OCI-LY7 (cell line): ENCODE results near the gene C13orf42. TPM values are rescaled to one million over a fixed set of nuclear protein-coding genes. Genes with fewer than 3 reads are reported as not detected.

Experiments
- BruUV-seq: library from RNA; stranded (reverse); fragments of 400-500 nt; replicated peaks from 2 replicates; lab custom pipeline; 2021; lab: Mats Ljungman, UMichigan
- CTCF ChIA-PET: fragments of 300-600 bp; sonication (Branson Sonifier 250); formaldehyde crosslinking; loops from one replicate; lab custom pipeline; 2022; ENCODE audit warnings: antibody characterized with exemption; ENCODE audit not compliant: unreplicated experiment; lab: Charles Lee
- POLR2A ChIA-PET: fragments of 300-600 bp; sonication (Branson Sonifier 250); formaldehyde crosslinking; loops from one replicate; lab custom pipeline; 2022; ENCODE audit warnings: antibody characterized with exemption; lab: Charles Lee
- DNase-seq: peaks from one replicate; pipeline ENCODE4 v3.0.0-alpha.2; 2015; ENCODE audit warnings: low spot score
- H2AFZ ChIP-seq: fragments of 200-600 bp; sonication (generic), shearing (Covaris generic); 2 replicates; pipeline ENCODE4 v1.6.1; 2014; ENCODE audit warnings: mild to moderate bottlenecking, antibody characterized with exemption, low read length, moderate library complexity
- H3K27ac ChIP-seq: fragments of 200-600 bp; sonication (generic); 2 replicates; pipeline ENCODE4 v1.5.1; 2014; ENCODE audit warnings: mixed run types, low read depth, mild to moderate bottlenecking, moderate library complexity, low read length, inconsistent platforms; ENCODE audit not compliant: poor library complexity, severe bottlenecking
- H3K36me3 ChIP-seq: fragments of 200-600 bp; sonication (generic); 2 replicates; pipeline ENCODE4 v1.6.1; 2014; ENCODE audit warnings: mild to moderate bottlenecking, antibody characterized with exemption, low read length, moderate library complexity, mixed read lengths; ENCODE audit not compliant: insufficient read depth
- H3K4me1 ChIP-seq: fragments of 200-600 bp; sonication (generic); 2 replicates; pipeline ENCODE4 v1.5.1; 2014; ENCODE audit warnings: mild to moderate bottlenecking, low read length; ENCODE audit not compliant: insufficient read depth, poor library complexity, severe bottlenecking
- H3K4me2 ChIP-seq: fragments of 200-600 bp; sonication (generic); 2 replicates; pipeline ENCODE4 v1.6.1; 2014; ENCODE audit warnings: mild to moderate bottlenecking, low read length
- H3K4me3 ChIP-seq: fragments of 200-600 bp; sonication (generic); 2 replicates; pipeline ENCODE4 v1.5.1; 2014; ENCODE audit warnings: mild to moderate bottlenecking, low read depth, low read length; ENCODE audit not compliant: poor library complexity, severe bottlenecking
- H3K79me2 ChIP-seq: fragments of 200-600 bp; sonication (generic); 2 replicates; pipeline ENCODE4 v1.6.1; 2016; ENCODE audit warnings: low read depth, mild to moderate bottlenecking, low read length, moderate library complexity, mixed read lengths; ENCODE audit not compliant: insufficient read depth
- H3K9me2 ChIP-seq: fragments of 200-600 bp; sonication (generic); 2 replicates; pipeline ENCODE4 v1.6.1; 2016; ENCODE audit warnings: mild to moderate bottlenecking, low read length, mixed read lengths; ENCODE audit not compliant: insufficient read depth
- H3K9me3 ChIP-seq: fragments of 200-600 bp; sonication (generic); 2 replicates; pipeline ENCODE4 v1.6.1; 2014; ENCODE audit warnings: mild to moderate bottlenecking, mixed run types, low read length, mixed read lengths
- H4K20me1 ChIP-seq: fragments of 200-600 bp; sonication (generic); 2 replicates; pipeline ENCODE4 v1.6.1; 2014; ENCODE audit warnings: mild to moderate bottlenecking, antibody characterized with exemption, low read length, moderate library complexity, mixed read lengths; ENCODE audit not compliant: insufficient read depth
- EZH2phosphoT487 ChIP-seq: fragments of 200-600 bp; sonication (generic); IDR thresholded peaks from 2 replicates; pipeline ENCODE4 v1.6.1; 2018; ENCODE audit warnings: low read depth, borderline replicate concordance, mild to moderate bottlenecking, mixed run types, antibody characterized with exemption, low read length, moderate library complexity, mixed read lengths
- intact Hi-C: fragments of 100-400 bp; cut with micrococcal nuclease; formaldehyde crosslinking; loops from one replicate; pipeline ENCODE4 v1.10.0; 2022; ENCODE audit not compliant: unreplicated experiment
- total RNA-seq, 2 experiments: library from RNA; depleted of rRNA in 1 of 2; stranded (reverse); fragments of >200 nt in 1 of 2; shearing (Covaris generic) in 1 of 2; gene quantifications; 2 replicates each; pipeline ENCODE4 v1.2.3, GENCODE V29; 2014 to 2022
- TF ChIP-seq, protein P1 (sequence below): fragments of 200-600 bp; sonication (generic); conservative IDR thresholded peaks from 2 replicates; pipeline ENCODE4 v1.5.1; 2014; ENCODE audit warnings: mild to moderate bottlenecking, antibody characterized with exemption, low read length, moderate library complexity, mixed read lengths

C13orf42 gene
- total RNA-seq, 2 experiments from 2014 or later = not detected

- no TSS peak for BruUV-seq
- no peaks in the 10 kb centered on the region for H3K36me3 ChIP-seq
- ChIA-PET CTCF (no interaction called here), POLR2A (no interaction called here)
- intact Hi-C loops = no loop called here
- no peak overlapping the region for H3K27ac ChIP-seq
- no peak for DNase-seq
- TF ChIP-seq EZH2phosphoT487 = no peak
- TF ChIP-seq, protein P1, sequence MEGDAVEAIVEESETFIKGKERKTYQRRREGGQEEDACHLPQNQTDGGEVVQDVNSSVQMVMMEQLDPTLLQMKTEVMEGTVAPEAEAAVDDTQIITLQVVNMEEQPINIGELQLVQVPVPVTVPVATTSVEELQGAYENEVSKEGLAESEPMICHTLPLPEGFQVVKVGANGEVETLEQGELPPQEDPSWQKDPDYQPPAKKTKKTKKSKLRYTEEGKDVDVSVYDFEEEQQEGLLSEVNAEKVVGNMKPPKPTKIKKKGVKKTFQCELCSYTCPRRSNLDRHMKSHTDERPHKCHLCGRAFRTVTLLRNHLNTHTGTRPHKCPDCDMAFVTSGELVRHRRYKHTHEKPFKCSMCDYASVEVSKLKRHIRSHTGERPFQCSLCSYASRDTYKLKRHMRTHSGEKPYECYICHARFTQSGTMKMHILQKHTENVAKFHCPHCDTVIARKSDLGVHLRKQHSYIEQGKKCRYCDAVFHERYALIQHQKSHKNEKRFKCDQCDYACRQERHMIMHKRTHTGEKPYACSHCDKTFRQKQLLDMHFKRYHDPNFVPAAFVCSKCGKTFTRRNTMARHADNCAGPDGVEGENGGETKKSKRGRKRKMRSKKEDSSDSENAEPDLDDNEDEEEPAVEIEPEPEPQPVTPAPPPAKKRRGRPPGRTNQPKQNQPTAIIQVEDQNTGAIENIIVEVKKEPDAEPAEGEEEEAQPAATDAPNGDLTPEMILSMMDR = no peak
- no peaks in the 10 kb centered on the region for H4K20me1 ChIP-seq
- H3K4me2 ChIP-seq = no peak overlapping the region
- H3K9me2 ChIP-seq = no peaks in the 10 kb centered on the region
- H3K4me1 ChIP-seq = no peaks in the 10 kb centered on the region
- no peaks in the 10 kb centered on the region for H3K79me2 ChIP-seq
- no peaks in the 10 kb centered on the region for H3K9me3 ChIP-seq
- H3K4me3 ChIP-seq = no peak overlapping the region
- H2AFZ ChIP-seq = no peak overlapping the region
These were observed 2.9 kb upstream of the C13orf42 start for GRCh38 chr13:51113969-51114368.

- intact Hi-C loops = no loop called here
- TF ChIP-seq, protein P1 = no peak
- no peak for TF ChIP-seq EZH2phosphoT487
- no peaks in the 10 kb centered on the region for H3K79me2 ChIP-seq
- ChIA-PET CTCF (no interaction called here), POLR2A (no interaction called here)
- no peak overlapping the region for H3K4me3 ChIP-seq
- no peak for DNase-seq
- no peaks in the 10 kb centered on the region for H3K9me2 ChIP-seq
- no peak overlapping the region for H3K27ac ChIP-seq
- no peaks in the 10 kb centered on the region for H3K4me1 ChIP-seq
- BruUV-seq = no TSS peak
- H3K9me3 ChIP-seq = no peaks in the 10 kb centered on the region
- H4K20me1 ChIP-seq = no peaks in the 10 kb centered on the region
- no peak overlapping the region for H2AFZ ChIP-seq
- no peaks in the 10 kb centered on the region for H3K36me3 ChIP-seq
- no peak overlapping the region for H3K4me2 ChIP-seq
These were observed 2.3 kb upstream of the C13orf42 start for GRCh38 chr13:51113186-51113881.

DNA sequence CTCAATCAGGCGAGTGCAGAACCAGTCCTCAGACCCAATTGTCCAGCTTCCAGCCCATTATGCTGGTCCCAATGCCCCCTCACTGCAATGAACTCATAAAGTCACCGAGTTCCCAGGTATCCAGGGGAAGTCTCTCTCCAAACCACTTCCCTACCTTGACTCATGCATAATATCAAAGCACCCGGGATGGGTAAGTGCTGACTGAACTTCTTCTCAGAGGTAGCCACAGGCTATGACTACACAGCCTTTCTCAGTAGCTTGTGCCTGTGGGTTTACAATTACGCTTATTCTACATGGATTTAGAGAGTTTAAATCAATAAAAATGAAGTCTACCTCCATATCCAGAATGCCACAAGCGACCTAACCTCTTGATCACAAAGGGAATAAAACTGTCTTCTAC, 1.7 kb upstream of the C13orf42 start:
- Histone ChIP-seq H2AFZ (no peak overlapping the region), H3K27ac (no peak overlapping the region), H3K4me3 (no peak overlapping the region), H3K79me2 (no peaks in the 10 kb centered on the region), H3K36me3 (no peaks in the 10 kb centered on the region), H3K4me1 (no peaks in the 10 kb centered on the region), H3K9me3 (no peaks in the 10 kb centered on the region), H4K20me1 (no peaks in the 10 kb centered on the region), H3K4me2 (no peak overlapping the region), H3K9me2 (no peaks in the 10 kb centered on the region)
- ChIA-PET CTCF (interaction anchor here (1.0 kb wide), 1 partner anchor 16 kb away, joined by 3 read pairs; no protein-coding TSS in a partner anchor), POLR2A (no interaction called here)
- intact Hi-C loops = no loop called here
- DNase-seq = no peak
- BruUV-seq = no TSS peak
- TF ChIP-seq, protein P1 = no peak
- no peak for TF ChIP-seq EZH2phosphoT487
